CD4-positive, CD25-positive, alpha-beta regulatory T cell (primary cell): ENCODE results near the gene CCNA2. TPM values are rescaled to one million over a fixed set of nuclear protein-coding genes. Genes with fewer than 3 reads are reported as not detected.

Experiments used
- ATAC-seq, 2 donors: fragments of 150-1000 bp; cut with Tn5 transposase; one replicate each; pipeline ENCODE4 v1.10.0; 2021; ENCODE audit warnings: low read depth in 2 of 2, moderate number of reproducible peaks in 2 of 2, moderate library complexity in 1 of 2
- DNase-seq, 3 donors: peaks; one replicate each; pipeline versions ENCODE4 v3.0.0 to v3.0.0-alpha.2; 2012 to 2022; ENCODE audit warnings: mixed read lengths in 1 of 3
- H3K27ac ChIP-seq: one replicate; pipeline ENCODE4 v1.7.0; 2013; ENCODE audit warnings: mild to moderate bottlenecking, low read length; ENCODE audit not compliant: insufficient read depth, poor library complexity, severe bottlenecking
- H3K27me3 ChIP-seq: one replicate; pipeline ENCODE4 v1.7.0; 2013; ENCODE audit warnings: low read length; ENCODE audit not compliant: control insufficient read depth, insufficient read depth
- H3K36me3 ChIP-seq: one replicate; pipeline ENCODE4 v1.7.0; 2013; ENCODE audit warnings: mild to moderate bottlenecking, low read length, moderate library complexity; ENCODE audit not compliant: control insufficient read depth, insufficient read depth
- H3K4me1 ChIP-seq: 2 replicates; pipeline ENCODE4 v1.7.0; 2013; ENCODE audit warnings: mild to moderate bottlenecking, low read length; ENCODE audit not compliant: insufficient read depth, control insufficient read depth, poor library complexity, severe bottlenecking
- H3K4me3 ChIP-seq: one replicate; pipeline ENCODE4 v1.7.0; 2013; ENCODE audit warnings: low read depth, mild to moderate bottlenecking, low read length, moderate library complexity
- H3K9me3 ChIP-seq, 2 experiments: 1 replicate in 1 of 2; 2 replicates in 1 of 2; pipeline ENCODE4 v1.7.0; 2013; ENCODE audit warnings: low read length in 2 of 2, mild to moderate bottlenecking in 1 of 2, moderate library complexity in 1 of 2; ENCODE audit not compliant: control insufficient read depth in 2 of 2
- H3K27ac Mint-ChIP-seq, 3 donors: one replicate each; pipeline ENCODE4 v1.8.0; 2020 to 2022; ENCODE audit warnings: mild to moderate bottlenecking in 3 of 3, mixed read lengths in 3 of 3, moderate library complexity in 2 of 3
- H3K27me3 Mint-ChIP-seq: one replicate; pipeline ENCODE4 v1.8.0; 2022; ENCODE audit warnings: mild to moderate bottlenecking, mixed read lengths
- H3K36me3 Mint-ChIP-seq: one replicate; pipeline ENCODE4 v1.8.0; 2020; ENCODE audit warnings: mixed read lengths
- H3K4me1 Mint-ChIP-seq, 4 donors: one replicate each; pipeline ENCODE4 v1.8.0; 2020 to 2022; ENCODE audit warnings: mixed read lengths in 4 of 4, mild to moderate bottlenecking in 1 of 4
- H3K4me3 Mint-ChIP-seq, 4 donors: one replicate each; pipeline ENCODE4 v1.8.0; 2020 to 2022; ENCODE audit warnings: mild to moderate bottlenecking in 4 of 4, mixed read lengths in 4 of 4, moderate library complexity in 3 of 4
- H3K9me3 Mint-ChIP-seq, 7 donors: one replicate each; pipeline ENCODE4 v1.8.0; 2020 to 2022; ENCODE audit warnings: mixed read lengths in 7 of 7, mild to moderate bottlenecking in 3 of 7, moderate library complexity in 2 of 7
- polyA plus RNA-seq, 4 donors: library from polyadenylated mRNA; unstranded; fragments of 300-500 nt; fragmentation: Illumina TruSeq; gene quantifications; one replicate each; pipeline ENCODE4 v1.2.3, GENCODE V29; 2021
- total RNA-seq: library from RNA; stranded (reverse); gene quantifications from one replicate; pipeline ENCODE4 v1.2.3, GENCODE V29; 2022

CCNA2 gene
- total and polyA plus RNA-seq, 5 donors from 2014 or later: 0.61 to 4.5 (median 1.3) TPM

DNA sequence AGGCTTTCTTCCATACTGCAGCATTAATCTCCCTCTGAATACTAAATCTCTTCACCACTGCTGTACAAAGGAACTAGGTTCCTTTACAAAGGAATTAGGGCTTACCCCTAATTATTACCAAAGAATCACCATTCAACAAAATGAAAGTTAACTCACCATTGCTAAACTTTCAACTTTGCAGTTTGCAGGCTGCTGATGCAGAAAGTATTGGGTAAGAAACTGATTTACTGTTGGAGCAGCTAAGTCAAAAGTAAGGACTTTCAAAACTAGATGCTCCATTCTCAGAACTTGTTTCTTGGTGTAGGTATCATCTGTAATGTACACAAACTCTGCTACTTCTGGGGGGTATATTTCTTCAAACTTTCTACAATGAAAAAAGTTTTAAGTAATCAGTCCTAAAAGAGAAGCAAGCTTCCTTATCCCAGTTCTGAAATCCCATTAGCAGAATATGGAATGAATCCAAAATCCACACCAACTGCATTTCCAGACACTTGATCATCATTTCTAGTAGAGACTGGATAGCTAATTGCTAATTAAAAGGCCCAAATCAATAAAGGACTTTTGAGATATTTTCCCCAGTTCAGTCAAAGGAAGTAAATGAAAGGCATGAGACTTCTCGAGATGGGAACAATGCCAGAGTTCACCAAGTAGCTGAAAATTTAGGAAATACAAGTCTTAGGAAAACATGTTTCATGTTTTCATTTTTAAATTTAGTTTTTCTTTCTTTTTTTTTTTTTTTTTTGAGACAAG is 4.3 kb downstream of the CCNA2 start:
- H3K27me3 ChIP-seq: no peaks in the 10 kb centered on the region
- H3K36me3 Mint-ChIP-seq: peaks cover 5% of the 10 kb centered on the region
- DNase-seq (no peak), ATAC-seq (no peak)
- H3K4me3 ChIP-seq: peak overlapping the region; percentile 9
- peaks cover 37% of the 10 kb centered on the region for H3K36me3 ChIP-seq
- H3K9me3 ChIP-seq: no peaks in the 10 kb centered on the region
- peaks cover 20% of the 10 kb centered on the region for H3K4me1 ChIP-seq
- no peak overlapping the region for H3K4me3 Mint-ChIP-seq
- H3K4me1 Mint-ChIP-seq: peaks cover 6 to 45% (median 18%) of the 10 kb centered on the region in 4 donors
- H3K27ac ChIP-seq: no peak overlapping the region
- peak overlapping the region; percentile 1 to 60 (median 13) for H3K27ac Mint-ChIP-seq
- H3K9me3 Mint-ChIP-seq: no peaks in the 10 kb centered on the region
- H3K27me3 Mint-ChIP-seq: no peaks in the 10 kb centered on the region

DNA sequence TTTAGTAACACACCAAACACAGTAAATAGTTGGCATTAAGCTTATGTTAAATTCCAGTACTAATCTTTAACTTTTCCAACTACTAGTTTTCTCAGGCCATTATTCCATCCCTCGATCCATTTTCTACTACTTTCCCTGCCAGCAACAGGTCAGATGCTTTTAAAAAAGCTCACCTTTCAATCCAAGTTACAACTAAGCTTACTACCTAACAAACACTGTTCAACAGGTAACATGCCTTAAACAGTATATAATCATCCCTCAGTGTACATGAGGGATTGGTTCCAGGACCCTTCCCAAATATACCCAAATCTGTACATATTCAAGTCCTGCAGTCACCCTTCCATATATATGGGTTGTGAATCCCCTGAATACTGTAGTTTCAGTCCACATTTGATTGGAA is 5.5 kb downstream of the CCNA2 start:
- H3K36me3 ChIP-seq: peaks cover 49% of the 10 kb centered on the region
- no peaks in the 10 kb centered on the region for H3K9me3 Mint-ChIP-seq
- H3K27ac Mint-ChIP-seq: peak overlapping the region in 2 of 3 donors; percentile 7 to 82
- H3K27me3 Mint-ChIP-seq: no peaks in the 10 kb centered on the region
- H3K4me1 ChIP-seq: peaks cover 15% of the 10 kb centered on the region
- ATAC-seq: no peak
- no peak for DNase-seq
- H3K4me3 Mint-ChIP-seq: no peak overlapping the region
- H3K9me3 ChIP-seq: no peaks in the 10 kb centered on the region
- H3K36me3 Mint-ChIP-seq: peaks cover 8% of the 10 kb centered on the region
- no peaks in the 10 kb centered on the region for H3K27me3 ChIP-seq
- no peak overlapping the region for H3K4me3 ChIP-seq
- H3K4me1 Mint-ChIP-seq: peaks cover 5 to 49% (median 14%) of the 10 kb centered on the region in 4 donors
- no peak overlapping the region for H3K27ac ChIP-seq

GRCh38 chr4:121817701-121818100 is 6.0 kb downstream of the CCNA2 start:
- peaks cover 9% of the 10 kb centered on the region for H3K4me1 ChIP-seq
- no peaks in the 10 kb centered on the region for H3K9me3 Mint-ChIP-seq
- peak overlapping the region in 1 of 3 donors; percentile 7 for H3K27ac Mint-ChIP-seq
- no peak overlapping the region for H3K4me3 ChIP-seq
- peaks cover 7 to 53% (median 13%) of the 10 kb centered on the region in 4 donors for H3K4me1 Mint-ChIP-seq
- no peak overlapping the region for H3K27ac ChIP-seq
- no peaks in the 10 kb centered on the region for H3K27me3 ChIP-seq
- no peak overlapping the region for H3K4me3 Mint-ChIP-seq
- DNase-seq: no peak
- H3K9me3 ChIP-seq: no peaks in the 10 kb centered on the region
- H3K27me3 Mint-ChIP-seq: no peaks in the 10 kb centered on the region
- ATAC-seq: no peak
- H3K36me3 ChIP-seq: peaks cover 54% of the 10 kb centered on the region
- H3K36me3 Mint-ChIP-seq: peaks cover 8% of the 10 kb centered on the region

DNA sequence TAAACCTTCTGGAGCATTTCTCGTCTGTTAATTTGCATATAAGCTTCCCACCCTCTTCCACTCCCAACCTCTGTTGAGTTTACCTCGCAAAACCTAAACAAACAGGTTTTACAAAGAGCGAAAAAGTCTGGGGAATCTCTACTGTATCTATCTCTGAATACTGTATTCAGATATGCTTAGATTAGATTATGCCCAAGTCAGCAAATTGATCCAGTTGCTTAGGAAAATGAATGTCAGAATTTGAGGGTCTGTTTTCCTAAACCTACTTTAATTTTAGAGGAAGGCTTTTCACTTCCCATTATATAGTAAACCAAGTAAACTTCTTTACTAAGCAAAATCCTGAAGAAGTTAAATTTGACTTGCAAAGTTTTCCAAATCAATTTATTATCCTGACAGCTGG is 6.7 kb downstream of the CCNA2 start:
- DNase-seq (no peak), ATAC-seq (no peak)
- no peak overlapping the region for H3K27ac Mint-ChIP-seq
- H3K4me3 Mint-ChIP-seq: no peak overlapping the region
- H3K27me3 Mint-ChIP-seq: no peaks in the 10 kb centered on the region
- H3K27ac ChIP-seq: no peak overlapping the region
- H3K36me3 Mint-ChIP-seq: peaks cover 8% of the 10 kb centered on the region
- no peaks in the 10 kb centered on the region for H3K9me3 ChIP-seq
- peaks cover 61% of the 10 kb centered on the region for H3K36me3 ChIP-seq
- H3K27me3 ChIP-seq: no peaks in the 10 kb centered on the region
- H3K4me1 Mint-ChIP-seq: peaks cover 2 to 46% (median 11%) of the 10 kb centered on the region in 4 donors
- no peaks in the 10 kb centered on the region for H3K9me3 Mint-ChIP-seq
- no peak overlapping the region for H3K4me3 ChIP-seq
- H3K4me1 ChIP-seq: peaks cover 3% of the 10 kb centered on the region

DNA sequence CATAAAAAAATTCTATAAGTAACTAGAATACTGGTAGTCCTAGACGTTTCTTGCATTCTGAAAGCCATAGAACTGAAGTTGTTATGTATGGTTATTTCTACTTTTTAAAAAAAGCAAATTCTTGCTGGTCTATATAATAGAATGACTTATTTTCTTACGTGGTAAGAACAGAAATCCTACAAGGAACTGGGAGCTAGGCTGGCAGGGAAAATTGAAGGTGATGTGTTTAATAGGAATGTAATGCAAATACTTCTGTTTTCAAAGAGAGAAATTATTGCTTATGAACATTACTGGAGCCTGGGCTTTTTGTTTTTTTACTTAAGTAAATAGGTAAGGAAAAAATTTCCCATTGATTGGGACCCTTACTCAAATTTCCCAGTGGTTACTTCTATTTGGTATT is 8.9 kb downstream of the CCNA2 start:
- Histone ChIP-seq H3K4me3 (no peak overlapping the region), H3K27ac (no peak overlapping the region), H3K36me3 (peaks cover 82% of the 10 kb centered on the region), H3K27me3 (no peaks in the 10 kb centered on the region), H3K4me1 (no peaks in the 10 kb centered on the region), H3K9me3 (no peaks in the 10 kb centered on the region)
- DNase-seq (no peak), ATAC-seq (no peak)
- Mint-ChIP-seq H3K27ac (no peak overlapping the region), H3K27me3 (no peaks in the 10 kb centered on the region), H3K4me1 (peaks cover 4 to 30% (median 13%) of the 10 kb centered on the region in 4 donors), H3K36me3 (peaks cover 12% of the 10 kb centered on the region), H3K4me3 (no peak overlapping the region), H3K9me3 (no peaks in the 10 kb centered on the region)

GRCh38 chr4:121811122-121811521 is 12.6 kb downstream of the CCNA2 start:
- no peak overlapping the region for H3K4me3 Mint-ChIP-seq
- H3K9me3 ChIP-seq: no peaks in the 10 kb centered on the region
- ATAC-seq (no peak), DNase-seq (no peak)
- no peak overlapping the region for H3K4me3 ChIP-seq
- H3K4me1 ChIP-seq: no peaks in the 10 kb centered on the region
- peak overlapping the region in 1 of 3 donors; percentile 36 for H3K27ac Mint-ChIP-seq
- peaks cover 94% of the 10 kb centered on the region for H3K36me3 ChIP-seq
- no peak overlapping the region for H3K27ac ChIP-seq
- H3K27me3 ChIP-seq: no peaks in the 10 kb centered on the region
- H3K27me3 Mint-ChIP-seq: no peaks in the 10 kb centered on the region
- H3K4me1 Mint-ChIP-seq: peaks cover 4 to 23% (median 12%) of the 10 kb centered on the region in 4 donors
- peaks cover 18% of the 10 kb centered on the region for H3K36me3 Mint-ChIP-seq
- no peaks in the 10 kb centered on the region for H3K9me3 Mint-ChIP-seq

DNA sequence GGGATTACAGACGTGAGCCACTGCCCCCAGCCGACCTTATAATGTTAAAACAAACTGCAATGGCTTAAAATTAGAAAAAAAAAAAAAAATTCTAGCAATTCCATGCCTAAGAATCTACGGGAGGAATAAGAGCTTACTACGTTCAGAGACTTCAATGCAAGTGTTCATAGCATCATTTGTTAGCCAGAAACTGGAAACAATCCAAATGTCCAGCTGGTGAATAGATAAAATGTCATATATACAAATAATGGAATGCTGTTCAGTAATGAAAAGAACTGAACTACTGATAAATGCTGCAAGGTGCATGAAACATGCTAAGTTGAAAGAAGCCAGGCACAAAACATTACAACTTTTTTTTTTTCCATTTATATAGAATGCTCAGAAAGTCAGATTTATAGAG is 17.3 kb downstream of the CCNA2 start:
- H3K27ac ChIP-seq: no peak overlapping the region
- Mint-ChIP-seq H3K4me1 (peaks cover 17 to 36% (median 32%) of the 10 kb centered on the region in 4 donors), H3K9me3 (no peaks in the 10 kb centered on the region), H3K36me3 (peaks cover 31% of the 10 kb centered on the region), H3K27me3 (no peaks in the 10 kb centered on the region), H3K4me3 (no peak overlapping the region), H3K27ac (no peak overlapping the region)
- DNase-seq (no peak), ATAC-seq (no peak)
- no peaks in the 10 kb centered on the region for H3K27me3 ChIP-seq
- H3K4me3 ChIP-seq: no peak overlapping the region
- peaks cover 15% of the 10 kb centered on the region for H3K4me1 ChIP-seq
- no peaks in the 10 kb centered on the region for H3K9me3 ChIP-seq
- H3K36me3 ChIP-seq: peaks cover 80% of the 10 kb centered on the region

- Mint-ChIP-seq H3K27ac (peak overlapping the region; percentile 96 to 99 (median 98)), H3K36me3 (peaks cover 25% of the 10 kb centered on the region), H3K4me3 (peak overlapping the region; percentile 90 to 97 (median 95)), H3K4me1 (peaks cover 28 to 60% (median 44%) of the 10 kb centered on the region in 4 donors), H3K27me3 (no peaks in the 10 kb centered on the region), H3K9me3 (no peaks in the 10 kb centered on the region)
- Histone ChIP-seq H3K9me3 (no peaks in the 10 kb centered on the region), H3K27ac (peak overlapping the region; percentile 94), H3K4me3 (peak overlapping the region; percentile 99), H3K4me1 (peaks cover 23% of the 10 kb centered on the region), H3K36me3 (peaks cover 40% of the 10 kb centered on the region), H3K27me3 (no peaks in the 10 kb centered on the region)
- no peak for DNase-seq
- no peak for ATAC-seq
These were observed 22.0 kb downstream of the CCNA2 start for GRCh38 chr4:121801715-121802075.
